SKM-1 (cell line): Measurements from ENCODE around the gene CENPH.
"Not testable (repeated sequence)": the region's sequence is repeated elsewhere in the genome, so short reads cannot be mapped to it uniquely, and the experiment has no call there.

Experiments
- DNase-seq: peaks from one replicate; lab custom pipeline; 2025; ENCODE audit not compliant: unreplicated experiment; lab: John Stamatoyannopoulos, UW

Gene CENPH

GRCh38 chr5:69189162-69190086 is at the start of gene CENPH:
TSS of gene CENPH (plus strand) at chr5:69189583. CDS start at chr5:69189635, 52 bp downstream.
- peak; percentile 82 for DNase-seq

GRCh38 chr5:69140239-69140638 is 49.1 kb upstream of the CENPH start:
- not testable (repeated sequence) for DNase-seq

- no peak for DNase-seq
Measured at GRCh38 chr5:69140827-69141226, 48.6 kb upstream of the CENPH start.

GRCh38 chr5:69148576-69148975 is 40.8 kb upstream of the CENPH start:
- DNase-seq, result not testable (repeated sequence)

GRCh38 chr5:69148981-69149675 is 40.3 kb upstream of the CENPH start:
- no peak for DNase-seq

GRCh38 chr5:69149676-69150010 is 39.7 kb upstream of the CENPH start:
- DNase-seq, result no peak

GRCh38 chr5:69152731-69153130 is 36.7 kb upstream of the CENPH start:
- peak; percentile 94 for DNase-seq

- no peak for DNase-seq
Measured at GRCh38 chr5:69156456-69156855, 32.9 kb upstream of the CENPH start.

GRCh38 chr5:69158039-69158438 is 31.3 kb upstream of the CENPH start:
- DNase-seq, result no peak

- no peak for DNase-seq
Measured at GRCh38 chr5:69160651-69161050, 28.7 kb upstream of the CENPH start.

GRCh38 chr5:69166686-69167492 is 22.5 kb upstream of the CENPH start, which contains the start of gene CCNB1:
TSS of gene CCNB1 (plus strand) at chr5:69167150. CDS start at chr5:69167263, 113 bp downstream.
- peak; percentile 95 for DNase-seq

GRCh38 chr5:69167493-69167855 is 21.9 kb upstream of the CENPH start:
- no peak for DNase-seq

- no peak for DNase-seq
Measured at GRCh38 chr5:69167929-69168328, 21.5 kb upstream of the CENPH start.

- no peak for DNase-seq
Measured at GRCh38 chr5:69170495-69170894, 18.9 kb upstream of the CENPH start.

- no peak for DNase-seq
Measured at GRCh38 chr5:69170969-69171368, 18.4 kb upstream of the CENPH start.

GRCh38 chr5:69181659-69182293 is 7.6 kb upstream of the CENPH start:
- not testable (repeated sequence) for DNase-seq

- no peak for DNase-seq
Measured at GRCh38 chr5:69184621-69185020, 4.8 kb upstream of the CENPH start.

GRCh38 chr5:69187342-69187741 is 2.0 kb upstream of the CENPH start:
- DNase-seq, result no peak

- no peak for DNase-seq
Measured at GRCh38 chr5:69188811-69189161, 597 bp upstream of the CENPH start.

GRCh38 chr5:69202497-69202896 is 13.1 kb downstream of the CENPH start:
- no peak for DNase-seq
